GM20431 (cell line): ENCODE data around the gene NRXN2.

Source experiments
- in situ Hi-C: fragments of 300-500 bp; cut with MseI, MboI; formaldehyde crosslinking; loops from one replicate; pipeline ENCODE4 v1.15.0; 2020; ENCODE audit warnings: low sequenced_read_pairs; ENCODE audit not compliant: unreplicated experiment

The NRXN2 gene

GRCh38 chr11:64745521-64746328 lies 22.7 kb upstream of the NRXN2 start:
- in situ Hi-C loops: no loop called here

- in situ Hi-C loops: no loop called here
Measured at GRCh38 chr11:64745189-64745520, 22.2 kb upstream of the NRXN2 start.

GRCh38 chr11:64744544-64745188 lies 21.7 kb upstream of the NRXN2 start:
- in situ Hi-C loops: no loop called here

- in situ Hi-C loops: no loop called here
Measured at GRCh38 chr11:64743591-64744543, 20.9 kb upstream of the NRXN2 start, which contains the start of gene RASGRP2. TSS of gene RASGRP2 (minus strand) at chr11:64744142. CDS start at chr11:64742866, 1,276 bp downstream.

GRCh38 chr11:64742889-64743590 lies 20.0 kb upstream of the NRXN2 start:
- in situ Hi-C loops: no loop called here

- in situ Hi-C loops: no loop called here
Measured at GRCh38 chr11:64742087-64742888, 19.3 kb upstream of the NRXN2 start.

GRCh38 chr11:64741375-64742086 lies 18.5 kb upstream of the NRXN2 start:
- in situ Hi-C loops: no loop called here

GRCh38 chr11:64739871-64740270 lies 16.9 kb upstream of the NRXN2 start:
- in situ Hi-C loops: no loop called here

- in situ Hi-C loops: no loop called here
Measured at GRCh38 chr11:64736654-64737053, 13.7 kb upstream of the NRXN2 start.

- in situ Hi-C loops: no loop called here
Measured at GRCh38 chr11:64735725-64736259, 12.8 kb upstream of the NRXN2 start.

- in situ Hi-C loops: no loop called here
Measured at GRCh38 chr11:64734811-64735724, 12.1 kb upstream of the NRXN2 start.

GRCh38 chr11:64731601-64732000 lies 8.6 kb upstream of the NRXN2 start:
- in situ Hi-C loops: no loop called here

GRCh38 chr11:64729851-64730382 lies 6.9 kb upstream of the NRXN2 start:
- in situ Hi-C loops: no loop called here

- in situ Hi-C loops: no loop called here
Measured at GRCh38 chr11:64728757-64729365, 5.9 kb upstream of the NRXN2 start.

GRCh38 chr11:64726867-64727530 lies 4.0 kb upstream of the NRXN2 start:
- in situ Hi-C loops: no loop called here

GRCh38 chr11:64726211-64726641 lies 3.2 kb upstream of the NRXN2 start:
- in situ Hi-C loops: no loop called here
